Omental fat pad (tissue), 4 donors: ENCODE results near the gene PEMT. TPM values are rescaled to one million over a fixed set of nuclear protein-coding genes. Genes with fewer than 3 reads are reported as not detected.
A peak's percentile ranks its signal among the peaks of the same experiment; 100 is the strongest.

Experiments used
- ATAC-seq: fragments of 150-250 bp; one replicate; pipeline ENCODE4 v1.9.1; 2016; ENCODE audit warnings: mild to moderate bottlenecking, moderate library complexity; ENCODE audit not compliant: low FRiP score
- DNase-seq: peaks from one replicate; pipeline ENCODE4 v3.0.0-alpha.2; 2019; ENCODE audit warnings: low spot score
- total RNA-seq, 4 donors: library from RNA; depleted of rRNA; stranded (reverse); fragments of >200 nt; gene quantifications; one replicate each; pipeline ENCODE4 v1.1.0, GENCODE V29; 2016
- TF ChIP-seq, protein P1 (sequence below), 3 donors: fragments of 450-650 bp; IDR thresholded peaks; one replicate each; pipeline ENCODE4 v1.5.1; 2016 to 2017; ENCODE audit warnings: antibody characterized with exemption in 3 of 3, mild to moderate bottlenecking in 3 of 3, moderate library complexity in 2 of 3

Gene PEMT
- total RNA-seq, 4 donors from 2014 or later: 32.2 to 181 (median 57.1) TPM

GRCh38 chr17:17628388-17629008 lies 37.0 kb upstream of the PEMT start:
- ATAC-seq: no peak
- no peak for DNase-seq
- TF ChIP-seq, protein P1, sequence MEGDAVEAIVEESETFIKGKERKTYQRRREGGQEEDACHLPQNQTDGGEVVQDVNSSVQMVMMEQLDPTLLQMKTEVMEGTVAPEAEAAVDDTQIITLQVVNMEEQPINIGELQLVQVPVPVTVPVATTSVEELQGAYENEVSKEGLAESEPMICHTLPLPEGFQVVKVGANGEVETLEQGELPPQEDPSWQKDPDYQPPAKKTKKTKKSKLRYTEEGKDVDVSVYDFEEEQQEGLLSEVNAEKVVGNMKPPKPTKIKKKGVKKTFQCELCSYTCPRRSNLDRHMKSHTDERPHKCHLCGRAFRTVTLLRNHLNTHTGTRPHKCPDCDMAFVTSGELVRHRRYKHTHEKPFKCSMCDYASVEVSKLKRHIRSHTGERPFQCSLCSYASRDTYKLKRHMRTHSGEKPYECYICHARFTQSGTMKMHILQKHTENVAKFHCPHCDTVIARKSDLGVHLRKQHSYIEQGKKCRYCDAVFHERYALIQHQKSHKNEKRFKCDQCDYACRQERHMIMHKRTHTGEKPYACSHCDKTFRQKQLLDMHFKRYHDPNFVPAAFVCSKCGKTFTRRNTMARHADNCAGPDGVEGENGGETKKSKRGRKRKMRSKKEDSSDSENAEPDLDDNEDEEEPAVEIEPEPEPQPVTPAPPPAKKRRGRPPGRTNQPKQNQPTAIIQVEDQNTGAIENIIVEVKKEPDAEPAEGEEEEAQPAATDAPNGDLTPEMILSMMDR (IDR thresholded peaks at IDR 0.05): no peak

DNA sequence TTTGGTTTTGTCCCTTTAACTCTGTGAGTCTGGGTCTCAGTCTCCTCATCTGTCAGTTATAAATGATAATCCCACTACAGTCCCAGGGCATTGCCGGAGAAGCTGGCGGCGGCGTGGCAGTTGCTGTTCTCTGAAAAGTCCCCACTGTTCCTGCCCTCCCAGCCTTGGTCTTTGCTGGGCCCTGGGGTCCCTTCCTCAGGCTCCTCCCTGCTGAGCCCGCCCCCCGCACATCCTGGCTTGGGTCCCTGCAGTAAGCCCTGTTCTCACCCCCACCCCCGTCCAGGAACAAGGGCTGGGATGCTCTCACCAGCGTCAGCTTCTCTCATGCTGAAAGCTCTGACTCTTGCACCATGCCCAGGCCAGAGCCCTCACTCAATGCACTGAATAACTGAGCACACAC lies 35.3 kb upstream of the PEMT start:
- TF ChIP-seq, protein P1 (IDR thresholded peaks at IDR 0.05): no peak
- ATAC-seq (no peak), DNase-seq (no peak)

DNA sequence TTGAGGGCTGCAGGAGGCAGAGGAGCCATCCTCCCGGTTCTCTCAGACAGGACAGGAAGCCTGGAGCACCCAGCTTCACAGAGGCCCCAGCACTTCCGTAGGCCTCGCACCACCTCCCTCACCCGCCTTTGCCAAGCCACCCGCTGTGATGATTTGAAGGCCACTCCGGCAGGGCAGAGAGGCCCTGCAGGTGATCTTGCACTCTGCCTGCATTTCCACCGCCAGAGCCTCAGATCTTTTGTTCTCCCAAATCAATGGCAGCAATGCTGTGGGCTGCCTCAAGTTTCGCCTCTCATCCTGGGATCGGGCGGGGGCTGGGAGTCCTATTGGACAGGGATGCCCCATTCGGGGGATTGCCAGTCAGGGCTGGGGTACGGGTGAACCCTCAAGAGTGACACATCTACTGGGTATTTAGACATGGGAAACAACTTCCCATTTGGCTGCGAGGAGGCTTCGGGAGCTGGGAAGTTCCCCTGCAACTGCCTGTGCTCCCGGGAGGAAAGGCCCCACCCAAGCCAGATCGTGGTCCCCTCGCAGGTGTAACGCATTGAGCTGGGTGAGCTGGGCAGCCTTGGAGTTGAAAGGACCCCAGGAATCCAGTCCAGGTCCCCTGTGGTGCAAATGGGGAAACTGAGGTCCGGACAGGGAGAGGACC lies 34.8 kb upstream of the PEMT start:
- DNase-seq: no peak
- TF ChIP-seq, protein P1 (IDR thresholded peaks at IDR 0.05): no peak

DNA sequence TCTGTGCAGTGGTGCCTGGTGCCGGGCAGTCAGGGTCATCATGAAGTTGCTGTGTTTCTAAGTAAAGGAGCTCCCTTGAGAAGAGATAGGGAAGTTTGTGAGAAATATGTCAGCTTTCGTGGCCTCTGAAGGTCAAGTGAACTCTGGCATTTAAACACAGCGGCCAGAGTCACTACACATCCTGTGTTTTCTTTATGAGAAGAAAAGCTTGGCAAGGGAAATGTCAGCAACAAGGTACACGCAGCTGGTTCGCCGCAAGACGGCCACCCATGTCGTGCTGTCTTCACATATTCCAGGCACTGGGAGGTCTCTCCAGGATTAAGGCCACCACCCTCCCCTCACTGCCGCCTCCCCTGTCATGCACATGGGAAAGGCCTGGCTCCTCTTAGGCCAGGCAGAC lies 33.2 kb upstream of the PEMT start:
- ATAC-seq: no peak
- TF ChIP-seq, protein P1 (IDR thresholded peaks at IDR 0.05): no peak
- DNase-seq: no peak

More for the DNA sequence above, 34.8 kb upstream of the PEMT start:
- no peak for ATAC-seq

DNA sequence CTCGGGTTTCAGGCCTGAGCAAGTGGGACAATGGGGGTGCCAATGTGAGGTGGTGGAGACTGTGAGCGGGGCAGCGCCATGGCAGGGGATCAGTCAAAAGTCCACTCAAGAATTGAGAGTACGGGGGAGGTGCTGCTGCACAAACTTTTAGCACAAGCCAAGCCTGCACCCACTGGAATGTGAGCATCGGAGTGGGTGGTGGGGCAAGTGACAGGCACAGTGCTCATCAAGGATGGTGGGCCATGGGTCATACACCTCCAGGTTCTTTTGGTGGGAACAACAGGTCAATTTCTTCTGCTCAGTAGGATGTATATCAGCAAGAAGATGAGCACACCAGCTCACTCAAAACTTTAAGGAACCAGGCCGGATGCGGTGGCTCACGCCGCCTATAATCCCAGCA lies 32.4 kb upstream of the PEMT start:
- ATAC-seq: no peak

GRCh38 chr17:17621254-17621653 lies 29.7 kb upstream of the PEMT start:
- TF ChIP-seq, protein P1 (IDR thresholded peaks at IDR 0.05): no peak
- ATAC-seq (no peak), DNase-seq (no peak)

More for the DNA sequence above, 32.4 kb upstream of the PEMT start:
- TF ChIP-seq, protein P1 (IDR thresholded peaks at IDR 0.05): no peak
- DNase-seq: no peak

DNA sequence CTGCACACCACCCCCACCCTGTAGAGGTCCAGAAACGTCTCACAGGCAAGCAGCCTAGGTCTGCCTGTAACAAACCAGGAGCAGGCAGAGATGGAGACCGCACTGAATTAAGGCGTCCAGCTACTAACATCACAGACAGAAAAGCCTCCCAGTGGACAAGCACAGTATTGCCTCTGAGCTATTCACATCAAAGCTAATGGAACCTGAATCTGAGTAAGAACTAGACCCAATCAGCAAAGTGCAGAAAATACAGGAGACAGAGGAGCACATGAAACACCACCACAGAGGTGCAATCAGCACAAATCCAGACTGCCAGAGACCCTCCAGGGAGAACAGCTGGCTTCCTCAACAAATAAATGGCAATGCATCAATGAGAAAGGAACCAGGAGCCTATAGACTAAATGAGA lies 22.2 kb upstream of the PEMT start:
- TF ChIP-seq, protein P1 (IDR thresholded peaks at IDR 0.05): peak in 1 of 3 donors; percentile 37
- DNase-seq (peak; percentile 27), ATAC-seq (no peak)
